Astrocyte (in vitro differentiated cells and primary cell): ENCODE data around the gene ZNF653. TPM values are rescaled to one million over a fixed set of nuclear protein-coding genes. Genes with fewer than 3 reads are reported as not detected.

Experiments used
- DNase-seq: peaks from one replicate; pipeline ENCODE4 v3.0.0-alpha.2; 2010; ENCODE audit warnings: low read depth
- FAIRE-seq: peaks from 2 replicates; lab custom pipeline; 2011; peaks lifted over from hg19 to GRCh38; lab: Jason Lieb, UNC
- H2AFZ ChIP-seq: 2 replicates; pipeline ENCODE4 v1.6.0; 2012; ENCODE audit warnings: low read depth, low read length, inconsistent platforms
- H3K27ac ChIP-seq: 2 replicates; pipeline ENCODE4 v1.5.1; 2011; ENCODE audit warnings: low read depth, low read length, inconsistent platforms
- H3K27me3 ChIP-seq: 2 replicates; pipeline ENCODE4 v1.6.0; 2011; ENCODE audit warnings: low read length, inconsistent platforms; ENCODE audit not compliant: insufficient read depth
- H3K36me3 ChIP-seq: 2 replicates; pipeline ENCODE4 v1.5.1; 2011; ENCODE audit warnings: low read length, inconsistent platforms; ENCODE audit not compliant: insufficient read depth
- H3K4me1 ChIP-seq: 2 replicates; pipeline ENCODE4 v1.5.1; 2011; ENCODE audit warnings: low read length, inconsistent platforms; ENCODE audit not compliant: insufficient read depth
- H3K4me2 ChIP-seq: 2 replicates; pipeline ENCODE4 v1.6.0; 2012; ENCODE audit warnings: low read length, inconsistent platforms
- H3K4me3 ChIP-seq: 2 replicates; pipeline ENCODE4 v1.5.1; 2011; ENCODE audit warnings: low read depth, mild to moderate bottlenecking, low read length, inconsistent platforms; ENCODE audit not compliant: insufficient read depth
- H3K79me2 ChIP-seq: 2 replicates; pipeline ENCODE4 v1.6.0; 2012; ENCODE audit warnings: mild to moderate bottlenecking, low read length, inconsistent platforms; ENCODE audit not compliant: insufficient read depth
- H3K9ac ChIP-seq: 2 replicates; pipeline ENCODE4 v1.6.0; 2012; ENCODE audit warnings: mild to moderate bottlenecking, low read length, inconsistent platforms
- H3K9me3 ChIP-seq: 2 replicates; pipeline ENCODE4 v1.5.1; 2012; ENCODE audit warnings: low read depth, mild to moderate bottlenecking, low read length, inconsistent platforms; ENCODE audit not compliant: insufficient read depth
- H4K20me1 ChIP-seq: 2 replicates; pipeline ENCODE4 v1.6.0; 2012; ENCODE audit warnings: low read length, inconsistent platforms; ENCODE audit not compliant: insufficient read depth
- H3K27ac Mint-ChIP-seq: one replicate; pipeline ENCODE4 v1.8.0; 2021; ENCODE audit warnings: mild to moderate bottlenecking, mixed read lengths; ENCODE audit not compliant: unreplicated experiment
- H3K27me3 Mint-ChIP-seq: one replicate; pipeline ENCODE4 v1.8.0; 2021; ENCODE audit warnings: low read depth, mixed read lengths; ENCODE audit not compliant: unreplicated experiment
- H3K36me3 Mint-ChIP-seq: one replicate; pipeline ENCODE4 v1.8.0; 2021; ENCODE audit warnings: low read depth, mixed read lengths; ENCODE audit not compliant: unreplicated experiment
- H3K4me1 Mint-ChIP-seq: one replicate; pipeline ENCODE4 v1.8.0; 2021; ENCODE audit warnings: low read depth, mixed read lengths; ENCODE audit not compliant: unreplicated experiment
- H3K4me3 Mint-ChIP-seq: one replicate; pipeline ENCODE4 v1.8.0; 2021; ENCODE audit warnings: mild to moderate bottlenecking, moderate library complexity, mixed read lengths; ENCODE audit not compliant: unreplicated experiment
- H3K9me3 Mint-ChIP-seq: one replicate; pipeline ENCODE4 v1.8.0; 2021; ENCODE audit warnings: mild to moderate bottlenecking, mixed read lengths; ENCODE audit not compliant: unreplicated experiment
- EZH2 ChIP-seq: IDR thresholded peaks from 2 replicates; pipeline ENCODE4 v1.6.1; 2012; ENCODE audit warnings: mild to moderate bottlenecking, low read length, inconsistent platforms; ENCODE audit not compliant: insufficient read depth
- total RNA-seq: library from RNA; stranded (reverse); gene quantifications from 2 replicates; pipeline ENCODE4 v1.2.1, GENCODE V29; 2021
- TF ChIP-seq, protein P1 (sequence below): IDR thresholded peaks from 2 replicates; pipeline ENCODE4 v1.5.1; 2011; ENCODE audit warnings: low read depth, mild to moderate bottlenecking, inconsistent platforms, low read length, moderate library complexity; ENCODE audit not compliant: insufficient read depth

The ZNF653 gene
- total RNA-seq, 1 donor from 2014 or later, result 7.6 TPM

DNA sequence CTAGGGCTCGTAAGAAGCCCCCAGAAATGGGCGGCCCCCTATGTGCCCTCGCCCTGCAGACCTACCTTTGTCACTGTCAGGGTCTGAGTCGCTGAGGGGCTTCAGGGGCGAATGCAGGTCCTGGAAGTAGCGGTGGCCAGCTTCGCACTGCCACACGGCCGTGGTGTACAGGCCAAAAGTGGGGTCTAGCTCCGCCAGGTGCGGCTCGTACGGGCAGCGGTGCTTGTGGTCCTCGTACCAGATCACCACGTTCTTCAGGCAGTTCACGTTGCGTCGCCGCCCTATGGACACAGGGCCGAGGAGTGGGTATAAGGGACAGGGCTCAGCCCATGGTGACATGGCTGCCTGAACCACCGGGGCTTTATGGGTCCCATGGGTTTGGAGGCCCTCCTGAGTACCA is 9.8 kb downstream of the ZNF653 start:
- Histone ChIP-seq H3K79me2 (no peaks in the 10 kb centered on the region), H4K20me1 (peaks cover 13% of the 10 kb centered on the region), H3K27me3 (no peaks in the 10 kb centered on the region), H3K9ac (no peak overlapping the region), H3K4me1 (no peaks in the 10 kb centered on the region), H3K27ac (no peak overlapping the region), H3K36me3 (no peaks in the 10 kb centered on the region), H3K4me3 (no peak overlapping the region), H2AFZ (no peak overlapping the region), H3K4me2 (no peak overlapping the region), H3K9me3 (no peaks in the 10 kb centered on the region)
- DNase-seq (no peak), FAIRE-seq (no peak)
- Mint-ChIP-seq H3K4me1 (peaks cover 3% of the 10 kb centered on the region), H3K27me3 (no peaks in the 10 kb centered on the region), H3K27ac (no peak overlapping the region), H3K4me3 (no peak overlapping the region), H3K36me3 (peaks cover 7% of the 10 kb centered on the region), H3K9me3 (no peaks in the 10 kb centered on the region)
- TF ChIP-seq, protein P1, sequence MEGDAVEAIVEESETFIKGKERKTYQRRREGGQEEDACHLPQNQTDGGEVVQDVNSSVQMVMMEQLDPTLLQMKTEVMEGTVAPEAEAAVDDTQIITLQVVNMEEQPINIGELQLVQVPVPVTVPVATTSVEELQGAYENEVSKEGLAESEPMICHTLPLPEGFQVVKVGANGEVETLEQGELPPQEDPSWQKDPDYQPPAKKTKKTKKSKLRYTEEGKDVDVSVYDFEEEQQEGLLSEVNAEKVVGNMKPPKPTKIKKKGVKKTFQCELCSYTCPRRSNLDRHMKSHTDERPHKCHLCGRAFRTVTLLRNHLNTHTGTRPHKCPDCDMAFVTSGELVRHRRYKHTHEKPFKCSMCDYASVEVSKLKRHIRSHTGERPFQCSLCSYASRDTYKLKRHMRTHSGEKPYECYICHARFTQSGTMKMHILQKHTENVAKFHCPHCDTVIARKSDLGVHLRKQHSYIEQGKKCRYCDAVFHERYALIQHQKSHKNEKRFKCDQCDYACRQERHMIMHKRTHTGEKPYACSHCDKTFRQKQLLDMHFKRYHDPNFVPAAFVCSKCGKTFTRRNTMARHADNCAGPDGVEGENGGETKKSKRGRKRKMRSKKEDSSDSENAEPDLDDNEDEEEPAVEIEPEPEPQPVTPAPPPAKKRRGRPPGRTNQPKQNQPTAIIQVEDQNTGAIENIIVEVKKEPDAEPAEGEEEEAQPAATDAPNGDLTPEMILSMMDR, result no peak
- TF ChIP-seq EZH2, result no peak

DNA sequence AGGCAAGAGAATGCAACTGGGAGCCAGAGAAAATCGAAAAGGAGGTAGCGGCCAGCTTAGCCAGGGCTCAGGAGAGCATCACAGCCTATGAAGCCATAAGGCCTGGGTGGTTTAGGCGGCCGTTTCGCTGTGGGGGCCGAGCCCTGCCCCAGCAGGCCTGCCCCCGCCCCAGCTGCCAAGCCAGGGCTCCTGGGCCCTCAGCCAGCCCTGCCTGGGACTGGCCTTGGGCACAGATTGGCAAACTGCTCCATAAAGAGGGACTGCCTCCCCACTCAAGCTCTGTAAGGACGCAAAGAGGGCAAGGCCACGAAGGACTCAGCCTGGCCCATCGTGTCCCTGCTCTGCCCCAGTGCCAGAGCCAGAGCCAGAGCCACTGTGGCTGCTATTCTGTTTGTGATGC is 10.2 kb downstream of the ZNF653 start:
- Mint-ChIP-seq H3K27ac (no peak overlapping the region), H3K27me3 (no peaks in the 10 kb centered on the region), H3K4me3 (no peak overlapping the region), H3K9me3 (no peaks in the 10 kb centered on the region), H3K4me1 (peaks cover 3% of the 10 kb centered on the region), H3K36me3 (peaks cover 7% of the 10 kb centered on the region)
- H3K4me3 ChIP-seq, result no peak overlapping the region
- no peaks in the 10 kb centered on the region for H3K27me3 ChIP-seq
- H3K36me3 ChIP-seq, result no peaks in the 10 kb centered on the region
- no peaks in the 10 kb centered on the region for H3K9me3 ChIP-seq
- no peaks in the 10 kb centered on the region for H3K79me2 ChIP-seq
- no peak overlapping the region for H3K9ac ChIP-seq
- H3K27ac ChIP-seq, result no peak overlapping the region
- no peak for TF ChIP-seq EZH2
- TF ChIP-seq, protein P1, result no peak
- H4K20me1 ChIP-seq, result peaks cover 13% of the 10 kb centered on the region
- no peaks in the 10 kb centered on the region for H3K4me1 ChIP-seq
- no peak overlapping the region for H2AFZ ChIP-seq
- DNase-seq, result no peak
- no peak overlapping the region for H3K4me2 ChIP-seq
- no peak for FAIRE-seq

DNA sequence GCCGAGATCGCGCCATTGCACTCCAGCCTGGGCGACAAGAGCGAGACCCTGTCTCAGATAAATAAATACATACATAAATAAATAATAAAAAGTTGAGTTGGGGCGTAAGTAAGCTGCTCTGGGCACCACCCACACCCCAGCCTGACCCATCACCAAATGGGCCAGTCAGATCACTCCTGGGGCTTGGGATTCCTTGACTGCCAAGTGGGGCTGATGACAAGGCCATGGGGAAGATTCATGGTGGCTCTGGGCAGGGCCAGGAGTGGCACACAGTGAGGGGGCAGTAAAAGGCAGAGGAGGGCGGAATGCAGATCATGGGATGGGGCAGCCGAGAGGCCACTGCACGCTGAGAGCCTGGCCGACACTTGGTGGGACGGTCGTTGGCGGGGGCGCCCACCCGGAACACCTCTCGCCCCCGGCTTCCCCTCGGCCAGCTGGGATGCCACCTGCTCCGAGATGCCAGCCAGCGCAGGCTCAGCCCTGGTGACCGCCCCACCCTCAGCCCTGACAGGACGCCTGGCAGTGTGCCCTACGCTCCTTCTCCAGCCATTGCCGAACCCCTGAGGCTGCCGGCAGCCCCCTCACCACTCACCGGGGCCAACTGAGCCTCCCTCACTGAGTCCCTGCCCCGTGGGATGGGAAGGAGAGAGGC is 10.9 kb downstream of the ZNF653 start:
- no peak overlapping the region for H3K4me3 Mint-ChIP-seq
- peaks cover 3% of the 10 kb centered on the region for H3K4me1 Mint-ChIP-seq
- Histone ChIP-seq H3K36me3 (no peaks in the 10 kb centered on the region), H3K9me3 (no peaks in the 10 kb centered on the region), H3K79me2 (no peaks in the 10 kb centered on the region), H3K9ac (no peak overlapping the region), H3K27me3 (no peaks in the 10 kb centered on the region), H3K4me3 (no peak overlapping the region), H4K20me1 (peaks cover 12% of the 10 kb centered on the region), H2AFZ (no peak overlapping the region), H3K27ac (no peak overlapping the region), H3K4me2 (no peak overlapping the region), H3K4me1 (no peaks in the 10 kb centered on the region)
- H3K27me3 Mint-ChIP-seq, result no peaks in the 10 kb centered on the region
- TF ChIP-seq EZH2, result no peak
- TF ChIP-seq, protein P1, result no peak
- peaks cover 7% of the 10 kb centered on the region for H3K36me3 Mint-ChIP-seq
- DNase-seq (no peak), FAIRE-seq (no peak)
- H3K9me3 Mint-ChIP-seq, result no peaks in the 10 kb centered on the region
- no peak overlapping the region for H3K27ac Mint-ChIP-seq
